ENCODE results near the gene TRNT1. TPM values are rescaled to one million over a fixed set of nuclear protein-coding genes. Genes with fewer than 3 reads are reported as not detected.
A peak's percentile ranks its signal among the peaks of the same experiment; 100 is the strongest.

The TRNT1 gene
- total RNA-seq, 2 experiments from 2014 or later: 25.8 to 30.7 TPM

- H3K4me3 ChIP-seq (ENCODE audit: low read length): no peak overlapping the region
- no peaks in the 10 kb centered on the region for H3K9me3 Mint-ChIP-seq
- DNase-seq: no peak
- POLR2A ChIA-PET: no interaction called here
- no peaks in the 10 kb centered on the region for H3K27me3 ChIP-seq (ENCODE audit: control insufficient read depth in 1 of 2, insufficient read depth in 2 of 2, low read length in 2 of 2)
- peak overlapping the region in 1 of 2 donors; percentile 26 for H3K27ac ChIP-seq (ENCODE audit: low read depth in 1 of 2, low read length in 2 of 2)
- H3K27me3 Mint-ChIP-seq: no peaks in the 10 kb centered on the region
- peak overlapping the region; percentile 73 for H3K27ac Mint-ChIP-seq
- peaks cover 77% of the 10 kb centered on the region for H3K36me3 Mint-ChIP-seq (ENCODE audit: low read depth)
- intact Hi-C loops (cut with DNase I, micrococcal nuclease): no loop called here
- peak; percentile 56 for ATAC-seq (ENCODE audit: poor library complexity)
- no peak overlapping the region for H3K4me3 Mint-ChIP-seq
- no peaks in the 10 kb centered on the region for H3K9me3 ChIP-seq (ENCODE audit: control insufficient read depth in 1 of 2, insufficient read depth in 1 of 2, low read length in 2 of 2)
- peaks cover 73% of the 10 kb centered on the region for H3K4me1 Mint-ChIP-seq (ENCODE audit: low read depth)
- TF ChIP-seq CTCF (IDR thresholded peaks at IDR 0.05): no peak
- H3K36me3 ChIP-seq (ENCODE audit: insufficient read depth, low read length): peaks cover 56% of the 10 kb centered on the region
- CTCF ChIA-PET: interaction anchor here (1.1 to 1.5 kb wide), 2 partner anchors 12 to 39 kb away, joined by 3 read pairs; no protein-coding TSS in a partner anchor
- H3K4me1 ChIP-seq (ENCODE audit: insufficient read depth, low read length): peaks cover 7% of the 10 kb centered on the region
Observed at GRCh38 chr3:3134750-3135448, 8.2 kb downstream of the TRNT1 start.

- Mint-ChIP-seq H3K9me3 (no peaks in the 10 kb centered on the region), H3K27me3 (no peaks in the 10 kb centered on the region), H3K4me3 (no peak overlapping the region), H3K4me1 (ENCODE audit: low read depth) (peaks cover 81% of the 10 kb centered on the region), H3K27ac (peak overlapping the region; percentile 73), H3K36me3 (ENCODE audit: low read depth) (peaks cover 90% of the 10 kb centered on the region)
- ChIA-PET POLR2A (interaction anchor here (1.0 kb wide), 1 partner anchor 11 kb away, joined by 3 read pairs; the partner anchor contains the start of gene TRNT1), CTCF (no interaction called here)
- DNase-seq (no peak), ATAC-seq (ENCODE audit: poor library complexity) (no peak)
- H3K4me3 ChIP-seq (ENCODE audit: low read length): no peak overlapping the region
- TF ChIP-seq CTCF (IDR thresholded peaks at IDR 0.05): no peak
- H3K27ac ChIP-seq (ENCODE audit: low read depth in 1 of 2, low read length in 2 of 2): no peak overlapping the region
- no peaks in the 10 kb centered on the region for H3K27me3 ChIP-seq (ENCODE audit: control insufficient read depth in 1 of 2, insufficient read depth in 2 of 2, low read length in 2 of 2)
- intact Hi-C loops (cut with DNase I, micrococcal nuclease): no loop called here
- H3K9me3 ChIP-seq (ENCODE audit: control insufficient read depth in 1 of 2, insufficient read depth in 1 of 2, low read length in 2 of 2): no peaks in the 10 kb centered on the region
- H3K36me3 ChIP-seq (ENCODE audit: insufficient read depth, low read length): peaks cover 70% of the 10 kb centered on the region
- peaks cover 7% of the 10 kb centered on the region for H3K4me1 ChIP-seq (ENCODE audit: insufficient read depth, low read length)
Observed at GRCh38 chr3:3137526-3137925, 10.8 kb downstream of the TRNT1 start.

GRCh38 chr3:3141939-3142338, 15.2 kb downstream of the TRNT1 start:
- DNase-seq: no peak
- H3K27ac ChIP-seq (ENCODE audit: low read depth in 1 of 2, low read length in 2 of 2): no peak overlapping the region
- no peaks in the 10 kb centered on the region for H3K9me3 Mint-ChIP-seq

More at GRCh38 chr3:3141939-3142338, 15.2 kb downstream of the TRNT1 start:
- Mint-ChIP-seq H3K27me3 (no peaks in the 10 kb centered on the region), H3K4me1 (ENCODE audit: low read depth) (peaks cover 38% of the 10 kb centered on the region), H3K36me3 (ENCODE audit: low read depth) (peaks cover 95% of the 10 kb centered on the region), H3K4me3 (no peak overlapping the region), H3K27ac (peak overlapping the region; percentile 66)
- no peak overlapping the region for H3K4me3 ChIP-seq (ENCODE audit: low read length)
- intact Hi-C loops (cut with DNase I, micrococcal nuclease): loop anchor here in 1 of 2 experiments (1.0 kb wide), 1 partner anchor 37 kb away; the partner anchor contains the start of gene CRBN
- no peak for ATAC-seq (ENCODE audit: poor library complexity)
- ChIA-PET POLR2A (interaction anchor here (1.0 to 1.4 kb wide), 2 partner anchors 9 to 14 kb away, joined by 3 read pairs; no protein-coding TSS in a partner anchor), CTCF (interaction anchor here (0.7 kb wide), 1 partner anchor 69 kb away, joined by 3 read pairs; no protein-coding TSS in a partner anchor)
- H3K27me3 ChIP-seq (ENCODE audit: control insufficient read depth in 1 of 2, insufficient read depth in 2 of 2, low read length in 2 of 2): no peaks in the 10 kb centered on the region
- H3K9me3 ChIP-seq (ENCODE audit: control insufficient read depth in 1 of 2, insufficient read depth in 1 of 2, low read length in 2 of 2): no peaks in the 10 kb centered on the region
- no peaks in the 10 kb centered on the region for H3K4me1 ChIP-seq (ENCODE audit: insufficient read depth, low read length)
- no peak for TF ChIP-seq CTCF (IDR thresholded peaks at IDR 0.05)
- peaks cover 94% of the 10 kb centered on the region for H3K36me3 ChIP-seq (ENCODE audit: insufficient read depth, low read length)

All from CD4-positive, alpha-beta T cell (primary cell).